T47D (cell line): ENCODE measurements around the gene HBA1.
"Not testable (repeated sequence)": the region's sequence is repeated elsewhere in the genome, so short reads cannot be mapped to it uniquely, and the experiment has no call there.

Experiments
- DNase-seq, 2 experiments: peaks; one replicate each; pipeline versions ENCODE4 v3.0.0 to v3.0.0-alpha.2; 2011 to 2012; ENCODE audit warnings: low read depth in 1 of 2, low spot score in 1 of 2
- JUND ChIP-seq: IDR thresholded peaks from 2 replicates; pipeline ENCODE4 v1.6.1; 2012; ENCODE audit warnings: low read depth
- in situ Hi-C: cut with HindIII; loops from 2 replicates; pipeline ENCODE4 v1.10.0; 2016; ENCODE audit warnings: low sequenced_read_pairs, low pct_unique_long_range_greater_than_20kb

Gene HBA1

GRCh38 chr16:149024-149660, 27.3 kb upstream of the HBA1 start:
- in situ Hi-C loops, result no loop called here
- no peak for TF ChIP-seq JUND
- no peak for DNase-seq

GRCh38 chr16:152141-153128, 24.0 kb upstream of the HBA1 start, which contains the start of gene HBZ:
Gene HBZ, plus strand, starts transcription at chr16:152644. Its CDS starts 266 bp downstream, at chr16:152910.
- no peak for DNase-seq
- no peak for TF ChIP-seq JUND
- in situ Hi-C loops, result no loop called here

GRCh38 chr16:153129-153521, 23.4 kb upstream of the HBA1 start:
- DNase-seq, in situ Hi-C loops: not testable (repeated sequence)

DNA sequence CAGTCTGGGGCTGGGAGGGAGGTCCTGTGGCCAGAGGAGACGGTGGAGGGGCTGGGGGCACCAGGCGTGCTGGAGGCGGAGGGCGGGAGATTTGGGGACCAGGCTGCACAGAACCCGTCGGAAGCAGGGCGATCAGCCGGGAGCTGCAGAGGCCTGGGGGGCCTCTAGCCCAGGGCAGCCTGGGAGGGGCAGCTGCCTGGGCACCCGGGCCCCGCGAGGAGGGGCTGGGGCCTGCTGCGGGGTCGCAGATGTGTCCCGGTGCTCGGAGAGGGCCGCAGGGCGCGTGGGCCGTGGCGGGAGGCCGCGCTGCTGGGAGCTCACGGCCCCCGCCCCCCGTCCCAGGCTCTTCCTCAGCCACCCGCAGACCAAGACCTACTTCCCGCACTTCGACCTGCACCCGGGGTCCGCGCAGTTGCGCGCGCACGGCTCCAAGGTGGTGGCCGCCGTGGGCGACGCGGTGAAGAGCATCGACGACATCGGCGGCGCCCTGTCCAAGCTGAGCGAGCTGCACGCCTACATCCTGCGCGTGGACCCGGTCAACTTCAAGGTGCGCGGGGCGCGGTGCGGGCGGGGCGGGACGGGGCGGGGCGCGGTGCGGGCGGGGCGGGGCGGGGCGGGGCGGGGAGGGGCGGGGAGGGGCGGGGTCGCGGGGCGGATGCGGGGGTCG, 22.8 kb upstream of the HBA1 start:
- DNase-seq, in situ Hi-C loops: not testable (repeated sequence)

DNA sequence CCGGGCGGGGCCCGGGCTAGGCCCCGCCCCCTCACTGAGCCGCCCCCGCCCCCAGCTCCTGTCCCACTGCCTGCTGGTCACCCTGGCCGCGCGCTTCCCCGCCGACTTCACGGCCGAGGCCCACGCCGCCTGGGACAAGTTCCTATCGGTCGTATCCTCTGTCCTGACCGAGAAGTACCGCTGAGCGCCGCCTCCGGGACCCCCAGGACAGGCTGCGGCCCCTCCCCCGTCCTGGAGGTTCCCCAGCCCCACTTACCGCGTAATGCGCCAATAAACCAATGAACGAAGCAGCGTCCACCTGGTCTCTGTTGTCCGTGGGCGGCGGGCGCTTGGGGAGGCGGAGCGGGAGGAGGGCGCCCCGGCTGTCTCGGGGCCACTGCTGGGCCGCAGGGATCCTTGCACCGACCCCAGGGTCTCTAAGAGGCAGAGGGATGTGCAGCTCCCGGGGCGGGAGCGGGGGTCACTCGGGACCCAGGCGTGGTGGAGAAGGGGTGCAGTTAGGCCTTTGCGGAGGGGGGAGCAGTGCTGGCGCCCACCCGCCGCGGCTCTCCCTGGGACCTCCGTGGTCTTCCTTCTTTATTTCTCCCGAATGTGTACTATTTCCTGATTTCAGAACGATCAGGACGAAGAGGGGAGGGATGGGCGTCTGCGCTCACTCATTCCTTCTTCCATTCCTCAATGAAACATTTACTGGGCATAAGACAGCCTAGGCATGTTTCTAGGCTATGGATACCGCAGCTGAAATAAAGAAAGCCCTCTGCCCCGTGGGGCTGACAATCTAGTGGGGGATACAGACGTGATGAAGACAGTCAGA, 22.1 kb upstream of the HBA1 start:
- no peak for TF ChIP-seq JUND
- in situ Hi-C loops, result no loop called here
- DNase-seq, result peak; percentile 68 to 69

DNA sequence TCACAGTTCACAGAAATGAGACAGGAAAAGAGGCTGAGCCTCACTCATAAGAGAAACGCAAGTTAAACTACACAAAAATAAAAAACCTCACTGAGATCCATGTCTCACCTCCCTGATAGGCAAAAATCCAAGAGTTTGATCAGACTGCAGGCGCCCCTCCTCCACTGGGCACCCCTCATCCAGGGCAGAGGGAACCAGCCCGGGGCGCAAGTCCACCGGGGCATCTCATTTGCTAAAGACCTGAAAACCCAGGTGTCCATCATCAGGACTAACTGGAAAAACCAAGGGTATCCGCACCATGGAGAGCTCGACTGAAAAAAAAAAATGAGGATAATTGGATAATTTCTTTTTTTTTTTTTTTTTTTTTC, 21.5 kb upstream of the HBA1 start:
- no peak for TF ChIP-seq JUND
- in situ Hi-C loops, result no loop called here
- no peak for DNase-seq

GRCh38 chr16:159136-159849, 17.2 kb upstream of the HBA1 start:
- in situ Hi-C loops, result no loop called here
- no peak for DNase-seq
- no peak for TF ChIP-seq JUND

DNA sequence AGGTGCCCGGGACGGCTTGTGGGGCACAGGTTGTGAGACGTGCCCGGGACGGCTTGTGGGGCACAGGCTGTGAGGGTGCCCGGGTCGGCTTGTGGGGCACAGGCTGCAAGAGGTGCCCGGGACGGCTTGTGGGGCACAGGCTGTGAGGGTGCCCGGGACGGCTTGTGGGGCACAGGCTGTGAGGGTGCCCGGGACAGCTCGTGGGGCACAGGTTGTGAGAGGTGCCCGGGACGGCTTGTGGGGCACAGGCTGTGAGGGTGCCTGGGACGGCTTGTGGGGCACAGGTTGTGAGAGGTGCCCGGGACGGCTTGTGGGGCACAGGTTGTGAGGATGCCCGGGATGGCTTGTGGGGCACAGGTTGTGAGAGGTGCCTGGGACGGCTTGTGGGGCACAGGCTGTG, 16.2 kb upstream of the HBA1 start:
- DNase-seq, in situ Hi-C loops: not testable (repeated sequence)

GRCh38 chr16:160691-161190, 15.7 kb upstream of the HBA1 start:
- no peak for TF ChIP-seq JUND

GRCh38 chr16:162271-162991, 14.0 kb upstream of the HBA1 start:
- in situ Hi-C loops, result no loop called here
- no peak for DNase-seq
- TF ChIP-seq JUND, result no peak

More at GRCh38 chr16:160691-161190, 15.7 kb upstream of the HBA1 start:
- in situ Hi-C loops, result no loop called here
- DNase-seq, result no peak

DNA sequence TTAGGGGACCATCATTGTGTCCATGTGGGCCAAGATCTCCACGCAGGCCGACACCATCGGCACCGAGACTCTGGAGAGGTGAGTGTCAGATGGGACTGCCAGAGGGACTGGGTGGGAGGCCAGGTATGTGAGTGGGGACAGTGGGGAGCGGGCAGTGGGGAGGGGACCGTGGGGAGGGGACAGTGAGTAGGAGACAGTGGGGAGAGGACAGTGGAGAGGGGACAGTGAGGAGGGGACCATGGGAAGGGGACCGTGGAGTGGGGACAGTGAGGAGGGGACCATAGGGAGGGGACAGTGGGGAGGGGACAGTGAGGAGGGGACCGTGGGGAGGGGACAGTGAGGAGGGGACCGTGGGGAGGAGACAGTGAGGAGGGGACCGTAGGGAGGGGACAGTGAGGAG, 13.3 kb upstream of the HBA1 start:
- DNase-seq, in situ Hi-C loops: not testable (repeated sequence)

DNA sequence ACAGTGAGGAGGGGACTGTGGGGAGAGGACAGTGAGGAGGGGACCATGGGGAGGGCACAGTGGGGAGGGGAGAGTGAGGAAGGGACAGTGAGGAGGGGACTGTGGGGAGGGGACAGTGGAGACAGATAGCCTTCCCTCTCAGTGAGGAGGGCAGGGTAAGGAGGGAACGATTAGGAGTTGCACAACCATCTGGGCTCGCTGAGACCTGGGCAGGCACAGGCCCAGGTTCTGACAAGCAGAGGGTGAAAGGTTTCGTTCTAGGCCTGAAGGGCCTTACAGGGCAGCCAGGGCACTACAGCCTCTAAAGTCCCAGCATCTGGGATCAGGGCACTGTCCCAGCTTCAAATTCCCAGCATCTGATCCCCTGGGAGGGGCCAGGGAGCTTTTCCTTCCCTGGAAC, 12.8 kb upstream of the HBA1 start:
- DNase-seq, in situ Hi-C loops: not testable (repeated sequence)

DNA sequence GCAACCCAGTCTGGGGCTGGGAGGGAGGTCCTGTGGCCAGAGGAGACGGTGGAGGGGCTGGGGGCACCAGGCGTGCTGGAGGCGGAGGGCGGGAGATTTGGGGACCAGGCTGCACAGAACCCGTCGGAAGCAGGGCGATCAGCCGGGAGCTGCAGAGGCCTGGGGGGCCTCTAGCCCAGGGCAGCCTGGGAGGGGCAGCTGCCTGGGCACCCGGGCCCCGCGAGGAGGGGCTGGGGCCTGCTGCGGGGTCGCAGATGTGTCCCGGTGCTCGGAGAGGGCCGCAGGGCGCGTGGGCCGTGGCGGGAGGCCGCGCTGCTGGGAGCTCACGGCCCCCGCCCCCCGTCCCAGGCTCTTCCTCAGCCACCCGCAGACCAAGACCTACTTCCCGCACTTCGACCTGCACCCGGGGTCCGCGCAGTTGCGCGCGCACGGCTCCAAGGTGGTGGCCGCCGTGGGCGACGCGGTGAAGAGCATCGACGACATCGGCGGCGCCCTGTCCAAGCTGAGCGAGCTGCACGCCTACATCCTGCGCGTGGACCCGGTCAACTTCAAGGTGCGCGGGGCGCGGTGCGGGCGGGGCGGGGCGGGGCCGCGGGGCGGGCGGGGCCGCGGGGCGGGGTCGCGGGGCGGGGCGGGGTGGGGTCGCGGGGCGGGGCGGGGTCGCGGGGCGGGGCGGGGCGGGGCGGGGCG, 12.2 kb upstream of the HBA1 start:
- in situ Hi-C loops, DNase-seq: not testable (repeated sequence)
